Measurements from ENCODE around the gene LRCH1.

DNA sequence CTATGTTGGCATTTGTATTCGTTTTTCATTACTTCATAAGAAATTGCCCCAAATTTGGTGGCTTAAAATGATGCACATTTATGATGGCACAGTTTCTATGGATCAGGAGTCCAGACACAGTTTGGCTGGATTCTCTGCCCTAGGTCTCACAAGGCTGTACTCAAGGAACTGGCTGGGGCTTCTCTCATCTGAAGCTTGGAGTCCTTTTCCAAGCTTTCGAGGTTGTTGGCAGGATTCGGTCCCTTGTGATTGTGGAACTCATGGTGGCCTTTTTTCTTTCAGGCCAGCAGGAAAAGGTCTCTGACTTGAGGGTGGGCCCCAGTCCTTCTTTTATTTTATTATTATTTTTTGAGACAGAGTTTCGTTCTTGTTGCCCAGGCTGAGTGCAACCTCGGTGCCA is 23.8 kb downstream of the LRCH1 start:
- TF ChIP-seq POLR2A (IDR thresholded peaks at IDR 0.05) (no peak), POLR2AphosphoS5 (IDR thresholded peaks at IDR 0.05) (no peak), EP300 (IDR thresholded peaks at IDR 0.05) (no peak)
- TF ChIP-seq, protein P1, sequence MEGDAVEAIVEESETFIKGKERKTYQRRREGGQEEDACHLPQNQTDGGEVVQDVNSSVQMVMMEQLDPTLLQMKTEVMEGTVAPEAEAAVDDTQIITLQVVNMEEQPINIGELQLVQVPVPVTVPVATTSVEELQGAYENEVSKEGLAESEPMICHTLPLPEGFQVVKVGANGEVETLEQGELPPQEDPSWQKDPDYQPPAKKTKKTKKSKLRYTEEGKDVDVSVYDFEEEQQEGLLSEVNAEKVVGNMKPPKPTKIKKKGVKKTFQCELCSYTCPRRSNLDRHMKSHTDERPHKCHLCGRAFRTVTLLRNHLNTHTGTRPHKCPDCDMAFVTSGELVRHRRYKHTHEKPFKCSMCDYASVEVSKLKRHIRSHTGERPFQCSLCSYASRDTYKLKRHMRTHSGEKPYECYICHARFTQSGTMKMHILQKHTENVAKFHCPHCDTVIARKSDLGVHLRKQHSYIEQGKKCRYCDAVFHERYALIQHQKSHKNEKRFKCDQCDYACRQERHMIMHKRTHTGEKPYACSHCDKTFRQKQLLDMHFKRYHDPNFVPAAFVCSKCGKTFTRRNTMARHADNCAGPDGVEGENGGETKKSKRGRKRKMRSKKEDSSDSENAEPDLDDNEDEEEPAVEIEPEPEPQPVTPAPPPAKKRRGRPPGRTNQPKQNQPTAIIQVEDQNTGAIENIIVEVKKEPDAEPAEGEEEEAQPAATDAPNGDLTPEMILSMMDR (IDR thresholded peaks at IDR 0.05), result no peak
